ENCODE data around the gene REXO1.

Gene REXO1

DNA sequence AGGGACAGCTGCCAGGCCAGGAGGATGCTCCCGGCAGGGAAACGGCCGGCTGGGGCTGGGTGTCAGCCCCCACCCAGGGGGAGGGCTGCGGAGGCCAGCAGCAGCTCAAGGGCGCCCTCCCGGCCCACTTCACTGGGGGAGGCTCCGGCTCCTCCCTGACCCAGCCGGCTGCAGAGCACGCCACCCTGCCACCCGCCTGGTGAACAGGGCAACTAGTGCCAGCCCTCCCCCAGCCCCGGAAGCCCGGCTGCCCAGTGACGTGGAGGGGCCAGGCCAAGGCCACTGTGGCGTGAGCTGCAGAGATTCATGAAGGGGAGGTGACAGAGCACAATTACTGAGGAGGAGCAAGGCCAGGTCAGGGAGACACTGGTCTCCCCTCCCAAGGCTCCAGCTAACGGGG lies 14.7 kb downstream of the REXO1 start:
- TF ChIP-seq JUND (IDR thresholded peaks at IDR 0.05; ENCODE audit: low read depth): no peak
- in situ Hi-C loops (cut with HindIII; ENCODE audit: low pct_unique_long_range_greater_than_20kb, low sequenced_read_pairs): no loop called here
- no peak for DNase-seq (ENCODE audit: low read depth in 1 of 2, low spot score in 1 of 2)

DNA sequence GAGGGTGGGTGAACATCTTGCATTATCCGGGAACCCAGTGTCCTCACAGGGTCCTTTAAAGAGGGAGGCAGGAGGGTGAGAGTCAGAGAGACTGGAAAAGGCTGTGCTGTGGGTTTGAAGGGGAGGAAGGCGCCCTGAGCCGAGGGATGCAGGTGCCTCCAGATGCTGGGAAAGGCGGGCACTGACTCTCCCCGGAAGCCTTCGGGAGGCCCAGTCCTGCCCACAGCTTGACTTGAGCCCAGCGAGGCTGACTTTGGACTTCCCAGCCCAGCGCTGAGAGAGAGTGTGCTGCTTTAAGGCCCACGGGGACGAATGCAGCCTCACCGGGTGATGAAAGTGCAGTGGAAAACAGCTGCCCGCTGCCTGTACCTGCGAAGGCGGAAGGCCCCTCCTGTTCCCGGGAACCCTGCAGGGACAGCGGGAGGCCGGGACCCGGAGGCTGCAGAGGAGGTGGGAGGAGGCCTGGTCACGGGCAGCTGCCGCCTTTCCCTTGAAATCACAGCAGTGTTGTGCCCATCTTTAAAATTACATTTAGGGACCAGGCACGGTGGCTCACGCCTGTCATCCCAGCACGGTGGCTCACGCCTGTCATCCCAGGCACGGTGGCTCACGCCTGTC lies 16.1 kb downstream of the REXO1 start:
- TF ChIP-seq JUND (IDR thresholded peaks at IDR 0.05; ENCODE audit: low read depth): no peak
- in situ Hi-C loops (cut with HindIII; ENCODE audit: low pct_unique_long_range_greater_than_20kb, low sequenced_read_pairs): no loop called here
- DNase-seq (ENCODE audit: low read depth in 1 of 2, low spot score in 1 of 2): no peak

DNA sequence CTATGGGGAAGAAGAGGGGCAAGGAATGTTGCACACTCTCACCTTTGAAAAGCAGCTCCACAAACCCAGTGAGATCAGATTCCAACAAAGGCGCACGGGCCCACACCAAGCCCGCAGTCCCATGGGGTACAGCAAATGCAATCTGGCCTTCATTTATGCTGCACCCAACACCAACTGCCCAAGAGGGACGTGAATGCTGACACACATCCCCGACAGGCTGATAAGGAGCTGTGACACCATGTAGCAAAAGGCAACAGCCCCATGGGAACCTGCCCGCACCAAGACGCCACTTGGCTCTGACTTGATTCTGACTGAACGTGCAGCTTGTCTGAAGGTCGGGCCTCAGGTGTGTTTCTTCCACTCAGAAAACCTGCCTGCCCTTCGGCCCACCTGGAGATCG lies 17.3 kb downstream of the REXO1 start:
- in situ Hi-C loops (cut with HindIII; ENCODE audit: low pct_unique_long_range_greater_than_20kb, low sequenced_read_pairs): no loop called here
- no peak for TF ChIP-seq JUND (IDR thresholded peaks at IDR 0.05; ENCODE audit: low read depth)
- no peak for DNase-seq (ENCODE audit: low read depth in 1 of 2, low spot score in 1 of 2)

DNA sequence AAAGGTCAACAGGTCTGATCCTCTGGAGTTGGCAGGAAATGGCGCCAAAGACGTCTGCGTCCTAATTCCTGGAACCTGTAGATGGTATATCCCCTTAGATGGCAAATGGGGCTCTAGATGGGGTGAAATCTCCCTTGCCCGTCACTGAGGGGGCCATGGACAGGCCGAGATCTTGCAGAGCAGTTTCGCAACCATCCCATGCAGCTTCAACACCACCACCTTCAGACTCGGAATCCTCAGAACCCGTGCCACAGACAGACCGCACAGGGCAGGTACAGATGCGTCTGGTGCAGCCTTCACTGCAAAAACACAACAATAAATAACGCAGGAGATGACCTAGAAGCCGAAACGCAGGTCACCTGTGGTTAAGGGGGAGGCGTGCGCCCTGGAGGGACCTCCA lies 17.7 kb downstream of the REXO1 start:
- TF ChIP-seq JUND (IDR thresholded peaks at IDR 0.05; ENCODE audit: low read depth): no peak
- DNase-seq (ENCODE audit: low read depth in 1 of 2, low spot score in 1 of 2): no peak
- in situ Hi-C loops (cut with HindIII; ENCODE audit: low pct_unique_long_range_greater_than_20kb, low sequenced_read_pairs): no loop called here

DNA sequence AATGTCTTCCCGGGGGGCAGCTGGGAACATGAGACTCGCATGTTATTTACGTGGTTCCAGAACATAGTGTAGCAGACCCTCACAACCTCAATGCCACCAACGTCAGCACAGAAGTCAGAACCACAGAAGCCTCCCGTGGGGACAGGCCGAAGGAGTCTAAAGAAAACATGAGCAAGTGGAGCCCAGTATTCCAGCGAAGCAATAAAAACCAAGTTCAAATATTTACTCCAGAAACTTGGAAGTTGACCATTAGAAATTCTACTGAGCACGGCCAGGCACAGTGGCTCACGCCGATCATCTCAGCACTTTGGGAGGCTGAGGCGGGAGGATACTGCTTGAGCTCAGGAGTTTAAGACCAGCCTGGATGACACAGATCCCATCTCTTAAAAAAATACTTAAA lies 18.3 kb downstream of the REXO1 start:
- in situ Hi-C loops (cut with HindIII; ENCODE audit: low pct_unique_long_range_greater_than_20kb, low sequenced_read_pairs): no loop called here
- DNase-seq (ENCODE audit: low read depth in 1 of 2, low spot score in 1 of 2): no peak
- no peak for TF ChIP-seq JUND (IDR thresholded peaks at IDR 0.05; ENCODE audit: low read depth)

DNA sequence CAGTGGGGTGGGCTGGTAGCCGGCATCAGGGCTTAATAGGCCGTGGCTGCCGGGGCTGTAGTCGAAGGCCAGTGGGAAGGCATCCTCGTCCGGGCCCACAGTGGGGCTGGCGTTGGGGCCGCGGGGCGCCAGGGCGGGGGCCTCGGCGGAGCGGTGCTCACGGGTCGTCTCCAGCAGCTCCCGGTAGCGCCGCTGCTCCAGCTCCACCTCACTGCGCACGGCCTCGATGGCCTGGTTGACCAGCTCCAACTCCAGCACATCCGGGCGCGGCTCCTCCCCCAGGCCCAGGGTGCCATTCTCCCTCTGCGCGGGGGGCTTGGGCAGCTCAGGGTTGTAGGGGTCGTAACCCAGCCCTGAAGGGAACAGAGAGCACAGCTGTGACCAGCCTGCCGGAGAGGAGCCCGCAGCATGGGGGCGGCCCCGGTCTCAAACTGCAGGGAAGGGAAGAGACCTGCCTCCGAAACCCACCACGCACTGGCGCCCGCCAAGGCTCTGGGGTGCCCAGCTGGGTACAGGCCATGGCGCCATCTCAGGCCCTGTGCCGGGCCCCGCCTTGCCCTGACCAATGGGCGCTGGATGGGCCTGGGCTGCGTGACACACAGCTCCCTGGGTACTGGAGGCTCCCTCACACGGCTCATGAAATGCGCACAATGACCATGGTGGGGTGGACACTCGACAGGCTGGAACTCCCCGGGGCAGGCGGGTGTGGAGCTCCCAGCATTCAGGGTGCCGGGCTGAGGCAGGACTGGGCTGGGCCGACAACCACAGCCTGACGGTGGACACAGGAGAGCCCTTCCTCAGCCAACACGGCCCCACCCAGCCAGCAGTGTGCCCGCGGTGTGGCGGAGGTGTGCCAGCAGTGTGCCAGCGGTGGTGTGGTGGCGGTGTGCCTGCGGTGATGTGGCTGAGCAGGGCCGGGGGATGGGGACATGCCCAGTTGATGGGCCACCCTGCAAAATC lies 19.7 kb downstream of the REXO1 start:
- in situ Hi-C loops (cut with HindIII; ENCODE audit: low pct_unique_long_range_greater_than_20kb, low sequenced_read_pairs): no loop called here
- DNase-seq (ENCODE audit: low read depth in 1 of 2, low spot score in 1 of 2): no peak
- TF ChIP-seq JUND (IDR thresholded peaks at IDR 0.05; ENCODE audit: low read depth): no peak

DNA sequence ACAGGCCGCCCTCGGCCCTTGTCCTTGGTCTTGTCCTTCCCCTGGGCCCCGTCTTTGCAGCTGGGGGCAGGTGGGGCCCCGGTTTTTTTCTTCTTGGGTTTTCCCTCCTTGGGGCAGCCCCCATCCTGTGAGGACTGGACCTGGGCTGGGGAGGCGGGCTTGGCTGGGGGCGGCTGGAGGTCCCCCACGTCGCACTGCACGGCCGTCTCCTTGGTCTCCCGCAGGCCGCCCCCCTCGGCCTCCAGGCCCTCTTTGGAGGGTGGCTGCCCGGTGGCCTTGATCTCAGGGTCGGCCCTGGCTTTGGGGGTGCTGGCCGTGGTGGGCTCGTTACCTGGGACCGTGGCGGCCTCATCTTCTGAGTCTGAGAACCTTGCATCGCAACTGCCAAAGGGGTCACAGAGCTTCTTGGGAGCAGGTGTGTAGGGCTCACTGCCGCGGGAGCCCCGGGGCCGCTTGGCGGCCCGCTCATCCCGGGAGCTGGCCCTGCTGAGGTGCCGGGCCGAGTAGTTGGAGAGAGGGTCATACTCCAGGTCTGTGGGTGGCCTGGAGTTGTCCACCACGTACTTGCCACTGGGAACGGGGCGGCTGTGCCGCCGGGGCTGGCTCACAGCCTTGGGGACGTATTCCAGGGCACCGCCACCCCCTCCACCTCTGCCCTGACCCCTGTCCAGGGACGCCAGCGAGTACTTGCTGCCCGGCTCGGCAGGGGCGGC lies 20.6 kb downstream of the REXO1 start:
- TF ChIP-seq JUND (IDR thresholded peaks at IDR 0.05; ENCODE audit: low read depth): no peak
- in situ Hi-C loops (cut with HindIII; ENCODE audit: low pct_unique_long_range_greater_than_20kb, low sequenced_read_pairs): no loop called here
- DNase-seq (ENCODE audit: low read depth in 1 of 2, low spot score in 1 of 2): no peak

DNA sequence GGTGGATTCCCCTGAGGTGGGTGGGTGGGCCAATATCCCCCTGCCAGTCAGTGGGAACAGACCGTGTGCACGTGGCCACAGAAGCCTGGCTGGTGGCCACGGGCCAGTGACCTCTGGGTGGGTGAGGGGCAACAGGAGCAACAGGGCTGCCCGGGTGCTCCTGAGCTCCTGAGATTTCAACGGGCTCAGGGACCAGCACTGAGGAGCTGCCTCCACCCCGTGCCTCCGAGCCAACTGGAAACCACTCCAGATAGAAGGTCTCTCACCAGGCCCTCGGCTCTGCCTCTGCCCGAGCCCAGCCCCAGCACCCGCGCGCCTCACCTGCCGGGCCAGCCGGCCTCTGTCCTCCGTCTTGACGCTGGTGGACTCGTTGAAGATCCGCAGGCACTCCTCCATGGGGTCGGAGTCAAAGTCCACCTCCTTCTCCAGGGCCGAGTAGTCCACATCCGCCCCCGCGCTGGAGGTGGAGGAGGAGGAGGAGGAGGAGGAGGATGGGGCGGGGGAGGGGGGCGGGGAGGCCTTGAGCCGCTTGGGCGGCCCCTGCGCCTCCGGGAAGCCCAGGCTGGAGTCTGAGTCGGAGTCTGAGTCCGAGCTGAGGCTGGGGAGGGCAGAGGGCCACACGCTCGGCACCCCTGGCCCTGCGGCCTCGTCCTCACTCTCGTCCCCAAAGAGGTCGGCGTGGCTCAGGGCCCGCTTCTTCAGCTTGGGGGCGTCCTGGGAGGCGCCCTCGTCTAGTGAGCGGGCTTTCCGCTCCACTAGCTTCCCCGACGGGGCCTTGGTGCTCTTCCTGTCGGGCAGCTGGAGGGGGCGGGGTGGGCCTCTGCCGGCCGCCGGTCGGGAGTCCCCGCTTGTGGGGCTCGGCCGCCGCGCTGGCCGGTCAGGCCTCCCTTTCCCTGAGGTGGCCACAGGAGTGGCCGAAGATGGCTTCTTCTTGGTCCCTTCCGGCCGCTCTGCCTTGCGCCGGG lies 21.4 kb downstream of the REXO1 start:
- no peak for TF ChIP-seq JUND (IDR thresholded peaks at IDR 0.05; ENCODE audit: low read depth)
- no peak for DNase-seq (ENCODE audit: low read depth in 1 of 2, low spot score in 1 of 2)
- in situ Hi-C loops (cut with HindIII; ENCODE audit: low pct_unique_long_range_greater_than_20kb, low sequenced_read_pairs): no loop called here

DNA sequence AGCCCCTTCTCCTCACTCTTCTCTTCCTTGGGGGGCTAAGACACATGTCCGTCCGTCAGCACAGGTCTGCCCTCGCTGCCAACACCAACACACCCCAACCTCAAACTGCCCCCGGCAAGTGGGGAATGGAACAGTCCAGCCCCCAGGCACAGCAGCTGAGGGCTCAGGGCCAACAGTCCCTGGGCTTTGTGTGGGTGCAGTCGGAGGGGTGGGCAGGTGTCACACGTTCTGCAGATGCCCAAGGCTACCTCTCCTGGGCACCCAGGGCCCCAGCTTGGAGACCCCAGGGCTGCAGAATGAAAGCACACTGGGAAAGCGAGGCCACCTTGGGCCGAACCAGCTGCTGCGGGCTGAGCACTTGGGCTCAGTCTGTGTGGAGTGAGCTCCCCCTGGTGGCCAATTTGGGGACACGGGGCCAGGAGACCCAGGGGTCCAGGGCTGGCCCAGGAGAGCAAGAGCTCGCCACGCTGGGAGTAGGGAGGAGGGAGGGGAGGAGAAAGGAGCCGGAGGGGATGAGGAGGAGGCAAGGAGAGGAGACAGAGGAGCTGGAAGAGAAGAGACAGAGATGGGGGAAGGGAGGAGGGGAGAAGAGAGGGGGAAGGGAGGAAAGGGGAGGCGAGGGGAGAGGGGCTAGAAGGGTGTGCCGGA lies 22.2 kb downstream of the REXO1 start:
- in situ Hi-C loops (cut with HindIII; ENCODE audit: low pct_unique_long_range_greater_than_20kb, low sequenced_read_pairs): no loop called here
- DNase-seq (ENCODE audit: low read depth in 1 of 2, low spot score in 1 of 2): peak; percentile 73 to 95
- TF ChIP-seq JUND (IDR thresholded peaks at IDR 0.05; ENCODE audit: low read depth): no peak

DNA sequence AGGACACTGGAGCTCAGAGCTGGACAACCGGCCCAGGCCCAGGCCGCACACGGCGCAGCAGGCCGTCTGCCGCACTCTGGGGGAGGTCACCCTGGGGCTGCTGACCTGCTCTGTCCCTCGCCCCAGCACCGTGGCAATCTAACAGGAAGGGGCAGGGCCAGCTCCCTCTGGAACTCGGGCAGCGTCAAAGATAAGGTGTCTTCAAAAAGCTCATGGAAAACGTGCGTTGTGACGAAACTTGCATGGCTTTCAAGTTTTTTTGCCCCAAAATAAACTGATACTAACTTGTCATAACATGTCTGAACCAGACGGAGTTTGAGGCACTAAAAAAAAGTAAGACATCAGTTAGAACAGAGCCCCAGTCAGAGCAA lies 24.0 kb downstream of the REXO1 start:
- TF ChIP-seq JUND (IDR thresholded peaks at IDR 0.05; ENCODE audit: low read depth): no peak
- in situ Hi-C loops (cut with HindIII; ENCODE audit: low pct_unique_long_range_greater_than_20kb, low sequenced_read_pairs): no loop called here
- DNase-seq (ENCODE audit: low read depth in 1 of 2, low spot score in 1 of 2): no peak

DNA sequence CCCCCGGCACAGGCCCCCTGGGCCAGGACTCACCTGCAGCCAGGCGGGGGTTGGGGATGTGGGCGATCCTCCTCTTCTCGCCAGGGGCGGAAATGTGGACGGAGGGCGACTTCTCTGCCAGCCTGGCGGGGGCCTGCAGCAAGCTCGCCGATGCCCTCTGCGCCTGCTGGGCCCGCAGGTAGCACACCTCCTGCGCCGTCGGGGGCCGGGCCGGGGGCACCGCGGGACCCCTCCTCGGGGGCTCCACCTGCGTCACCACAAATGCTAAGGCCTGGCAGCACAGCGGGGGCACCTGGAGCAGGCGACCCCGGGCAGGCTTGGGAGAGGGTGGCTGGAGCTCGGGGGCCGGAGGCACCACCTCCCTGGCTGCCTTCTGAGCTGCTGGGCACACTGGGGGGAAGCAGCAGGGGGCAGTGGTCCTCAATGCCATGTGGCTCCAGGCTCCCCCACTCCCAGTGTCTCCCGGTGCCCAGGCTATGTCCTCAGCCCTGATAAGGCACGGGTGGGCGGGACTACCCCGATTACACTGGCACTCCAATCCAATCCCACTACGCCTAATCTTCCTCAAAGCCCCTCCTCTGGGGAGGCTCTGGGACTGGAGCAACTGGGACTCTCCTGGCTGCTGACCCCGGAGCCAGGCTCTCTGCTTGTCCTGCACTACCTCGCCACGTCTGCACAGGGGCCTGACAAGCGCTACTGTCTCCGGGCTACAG lies 24.6 kb downstream of the REXO1 start:
- DNase-seq (ENCODE audit: low read depth in 1 of 2, low spot score in 1 of 2): no peak
- TF ChIP-seq JUND (IDR thresholded peaks at IDR 0.05; ENCODE audit: low read depth): no peak
- in situ Hi-C loops (cut with HindIII; ENCODE audit: low pct_unique_long_range_greater_than_20kb, low sequenced_read_pairs): no loop called here

All from T47D (cell line).